K562 (cell line): ENCODE data around the gene SLC25A21.

Experiments used
- KAT7 ChIP-seq: sonication (generic); formaldehyde crosslinking; IDR thresholded peaks from 2 replicates; pipeline ENCODE4 v1.8.0; 2022; ENCODE audit warnings: missing genetic modification reagents, mild to moderate bottlenecking, borderline replicate concordance
- NCOR1 ChIP-seq: fragments of 450-650 bp; IDR thresholded peaks from 2 replicates; pipeline ENCODE4 v1.6.1; 2016; ENCODE audit warnings: mild to moderate bottlenecking, moderate library complexity
- NFXL1 ChIP-seq: fragments of 450-650 bp; formaldehyde crosslinking; IDR thresholded peaks from 2 replicates; pipeline ENCODE4 v1.4.0; 2021; ENCODE audit warnings: mild to moderate bottlenecking
- SMARCA5 ChIP-seq: fragments of 450-650 bp; IDR thresholded peaks from 2 replicates; pipeline ENCODE4 v1.6.1; 2016
- ZNF644 ChIP-seq: fragments of 200-800 bp; sonication (Bioruptor generic); IDR thresholded peaks from 2 replicates; pipeline ENCODE4 v1.6.1; 2016; ENCODE audit warnings: low read depth, missing genetic modification characterization, missing compliant biosample characterization
- TF ChIP-seq, protein P1 (sequence below): fragments of 250-450 bp; sonication (Bioruptor Pico); IDR thresholded peaks from 2 replicates; pipeline ENCODE4 v1.4.0; 2020; ENCODE audit warnings: mild to moderate bottlenecking, moderate library complexity, borderline replicate concordance

DNA sequence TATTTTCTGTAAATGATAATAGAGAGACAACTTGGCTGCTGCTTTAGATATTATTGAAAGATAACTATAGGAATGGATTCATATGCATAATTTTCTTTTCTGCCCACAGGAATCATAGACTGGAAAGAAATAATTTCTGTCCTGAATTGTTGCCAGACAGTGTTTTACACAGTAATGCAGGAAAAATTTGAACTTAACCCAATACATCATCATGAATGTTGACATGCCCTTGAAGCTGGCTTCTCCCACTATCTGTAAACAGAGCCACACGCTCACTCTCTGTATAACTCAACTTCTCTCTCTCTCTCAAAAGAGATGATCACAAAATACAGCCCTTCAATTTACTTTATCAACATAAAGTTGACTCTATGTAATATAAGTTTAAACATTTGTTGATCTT lies 454.2 kb downstream of the SLC25A21 start:
- TF ChIP-seq, protein P1, sequence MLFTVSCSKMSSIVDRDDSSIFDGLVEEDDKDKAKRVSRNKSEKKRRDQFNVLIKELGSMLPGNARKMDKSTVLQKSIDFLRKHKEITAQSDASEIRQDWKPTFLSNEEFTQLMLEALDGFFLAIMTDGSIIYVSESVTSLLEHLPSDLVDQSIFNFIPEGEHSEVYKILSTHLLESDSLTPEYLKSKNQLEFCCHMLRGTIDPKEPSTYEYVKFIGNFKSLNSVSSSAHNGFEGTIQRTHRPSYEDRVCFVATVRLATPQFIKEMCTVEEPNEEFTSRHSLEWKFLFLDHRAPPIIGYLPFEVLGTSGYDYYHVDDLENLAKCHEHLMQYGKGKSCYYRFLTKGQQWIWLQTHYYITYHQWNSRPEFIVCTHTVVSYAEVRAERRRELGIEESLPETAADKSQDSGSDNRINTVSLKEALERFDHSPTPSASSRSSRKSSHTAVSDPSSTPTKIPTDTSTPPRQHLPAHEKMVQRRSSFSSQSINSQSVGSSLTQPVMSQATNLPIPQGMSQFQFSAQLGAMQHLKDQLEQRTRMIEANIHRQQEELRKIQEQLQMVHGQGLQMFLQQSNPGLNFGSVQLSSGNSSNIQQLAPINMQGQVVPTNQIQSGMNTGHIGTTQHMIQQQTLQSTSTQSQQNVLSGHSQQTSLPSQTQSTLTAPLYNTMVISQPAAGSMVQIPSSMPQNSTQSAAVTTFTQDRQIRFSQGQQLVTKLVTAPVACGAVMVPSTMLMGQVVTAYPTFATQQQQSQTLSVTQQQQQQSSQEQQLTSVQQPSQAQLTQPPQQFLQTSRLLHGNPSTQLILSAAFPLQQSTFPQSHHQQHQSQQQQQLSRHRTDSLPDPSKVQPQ: no peak
- no peak for TF ChIP-seq NFXL1 (CRISPR knock-in tag)
- no peak for TF ChIP-seq ZNF644 (tag)
- TF ChIP-seq KAT7 (CRISPR knock-in tag): no peak
- TF ChIP-seq SMARCA5: no peak
- TF ChIP-seq NCOR1: no peak
